ENCODE results near the gene GRID1. TPM values are rescaled to one million over a fixed set of nuclear protein-coding genes. Genes with fewer than 3 reads are reported as not detected.

The GRID1 gene
- total RNA-seq, 1 donor = under 0.01 TPM

GRCh38 chr10:86199041-86199440, 167.6 kb downstream of the GRID1 start:
- DNase-seq (ENCODE audit: low read depth in 2 of 3, low spot score in 2 of 3) = no peak

- no peak for DNase-seq (ENCODE audit: low read depth in 2 of 3, low spot score in 2 of 3)
Measured at GRCh38 chr10:86198271-86198670, 168.3 kb downstream of the GRID1 start.

- DNase-seq (ENCODE audit: low read depth in 2 of 3, low spot score in 2 of 3) = no peak
Measured at GRCh38 chr10:86197166-86197790, 169.3 kb downstream of the GRID1 start.

GRCh38 chr10:86195521-86196157, 171.0 kb downstream of the GRID1 start:
- DNase-seq (ENCODE audit: low read depth in 2 of 3, low spot score in 2 of 3) = no peak

- no peak for DNase-seq (ENCODE audit: low read depth in 2 of 3, low spot score in 2 of 3)
Measured at GRCh38 chr10:86194684-86195083, 171.9 kb downstream of the GRID1 start.

- DNase-seq (ENCODE audit: low read depth in 2 of 3, low spot score in 2 of 3) = no peak
Measured at GRCh38 chr10:86193841-86194240, 172.8 kb downstream of the GRID1 start.

GRCh38 chr10:86192691-86193090, 173.9 kb downstream of the GRID1 start:
- DNase-seq (ENCODE audit: low read depth in 2 of 3, low spot score in 2 of 3) = no peak

- DNase-seq (ENCODE audit: low read depth in 2 of 3, low spot score in 2 of 3) = no peak
Measured at GRCh38 chr10:86192147-86192546, 174.4 kb downstream of the GRID1 start.

GRCh38 chr10:86191686-86192085, 174.9 kb downstream of the GRID1 start:
- no peak for DNase-seq (ENCODE audit: low read depth in 2 of 3, low spot score in 2 of 3)

GRCh38 chr10:86191166-86191565, 175.4 kb downstream of the GRID1 start:
- DNase-seq (ENCODE audit: low read depth in 2 of 3, low spot score in 2 of 3) = no peak

- no peak for DNase-seq (ENCODE audit: low read depth in 2 of 3, low spot score in 2 of 3)
Measured at GRCh38 chr10:86190291-86190690, 176.3 kb downstream of the GRID1 start.

- DNase-seq (ENCODE audit: low read depth in 2 of 3, low spot score in 2 of 3) = no peak
Measured at GRCh38 chr10:86189891-86190290, 176.7 kb downstream of the GRID1 start.

GRCh38 chr10:86188796-86189558, 177.6 kb downstream of the GRID1 start:
- DNase-seq (ENCODE audit: low read depth in 2 of 3, low spot score in 2 of 3) = no peak

- no peak for DNase-seq (ENCODE audit: low read depth in 2 of 3, low spot score in 2 of 3)
Measured at GRCh38 chr10:86188326-86188725, 178.3 kb downstream of the GRID1 start.

GRCh38 chr10:86187499-86188239, 178.9 kb downstream of the GRID1 start:
- no peak for DNase-seq (ENCODE audit: low read depth in 2 of 3, low spot score in 2 of 3)

- DNase-seq (ENCODE audit: low read depth in 2 of 3, low spot score in 2 of 3) = no peak
Measured at GRCh38 chr10:86186633-86187032, 180.0 kb downstream of the GRID1 start.

- DNase-seq (ENCODE audit: low read depth in 2 of 3, low spot score in 2 of 3) = no peak
Measured at GRCh38 chr10:86182595-86182994, 184.0 kb downstream of the GRID1 start.

GRCh38 chr10:86182150-86182549, 184.4 kb downstream of the GRID1 start:
- DNase-seq (ENCODE audit: low read depth in 2 of 3, low spot score in 2 of 3) = no peak

- no peak for DNase-seq (ENCODE audit: low read depth in 2 of 3, low spot score in 2 of 3)
Measured at GRCh38 chr10:86180861-86181260, 185.7 kb downstream of the GRID1 start.

GRCh38 chr10:86179961-86180360, 186.6 kb downstream of the GRID1 start:
- DNase-seq (ENCODE audit: low read depth in 2 of 3, low spot score in 2 of 3) = no peak

GRCh38 chr10:86179153-86179524, 187.5 kb downstream of the GRID1 start:
- no peak for DNase-seq (ENCODE audit: low read depth in 2 of 3, low spot score in 2 of 3)

Measured in hematopoietic multipotent progenitor cell (in vitro differentiated cells).